Hindlimb muscle (tissue), 1 donor: Measurements from ENCODE around the gene FBN1. TPM values are rescaled to one million over a fixed set of nuclear protein-coding genes. Genes with fewer than 3 reads are reported as not detected.

Experiments
- DNase-seq: peaks from one replicate; pipeline ENCODE4 v3.0.0-alpha.2; 2013
- polyA plus RNA-seq: library from polyadenylated mRNA; unstranded; fragments of 120-200 nt; gene quantifications from one replicate; pipeline ENCODE4 v1.2.1, GENCODE V29; 2013; ENCODE audit not compliant: insufficient read length

FBN1 gene
- polyA plus RNA-seq, 1 donor = 180 TPM

- DNase-seq = no peak
Measured at GRCh38 chr15:48548455-48548854, 97.1 kb downstream of the FBN1 start.

GRCh38 chr15:48547286-48547685 is 98.2 kb downstream of the FBN1 start:
- no peak for DNase-seq

- DNase-seq = no peak
Measured at GRCh38 chr15:48546296-48546695, 99.2 kb downstream of the FBN1 start.

GRCh38 chr15:48544778-48545177 is 100.7 kb downstream of the FBN1 start:
- no peak for DNase-seq

- peak; percentile 50 for DNase-seq
Measured at GRCh38 chr15:48541341-48542278, 103.9 kb downstream of the FBN1 start.

GRCh38 chr15:48540756-48541155 is 104.8 kb downstream of the FBN1 start:
- no peak for DNase-seq

GRCh38 chr15:48538941-48539340 is 106.6 kb downstream of the FBN1 start:
- no peak for DNase-seq

- DNase-seq = peak; percentile 52
Measured at GRCh38 chr15:48537271-48538113, 108.0 kb downstream of the FBN1 start.

GRCh38 chr15:48536681-48537091 is 108.8 kb downstream of the FBN1 start:
- peak; percentile 73 for DNase-seq

GRCh38 chr15:48533982-48534381 is 111.5 kb downstream of the FBN1 start:
- DNase-seq = no peak

GRCh38 chr15:48532946-48533345 is 112.6 kb downstream of the FBN1 start:
- no peak for DNase-seq

GRCh38 chr15:48530528-48530927 is 115.0 kb downstream of the FBN1 start:
- no peak for DNase-seq

- DNase-seq = no peak
Measured at GRCh38 chr15:48528921-48529320, 116.6 kb downstream of the FBN1 start.

- no peak for DNase-seq
Measured at GRCh38 chr15:48527517-48527916, 118.0 kb downstream of the FBN1 start.

GRCh38 chr15:48522911-48523310 is 122.6 kb downstream of the FBN1 start:
- DNase-seq = no peak

- DNase-seq = no peak
Measured at GRCh38 chr15:48522123-48522522, 123.4 kb downstream of the FBN1 start.

GRCh38 chr15:48520376-48521155 is 124.9 kb downstream of the FBN1 start:
- no peak for DNase-seq

- DNase-seq = no peak
Measured at GRCh38 chr15:48516121-48516520, 129.4 kb downstream of the FBN1 start.

- no peak for DNase-seq
Measured at GRCh38 chr15:48515500-48515899, 130.0 kb downstream of the FBN1 start.

GRCh38 chr15:48514103-48514816 is 131.2 kb downstream of the FBN1 start:
- no peak for DNase-seq

- DNase-seq = no peak
Measured at GRCh38 chr15:48510976-48511375, 134.5 kb downstream of the FBN1 start.
